A375 (cell line): ENCODE results near the gene AZU1. TPM values are rescaled to one million over a fixed set of nuclear protein-coding genes. Genes with fewer than 3 reads are reported as not detected.

Experiments used
- small RNA-seq: library from RNA; depleted of rRNA; stranded (forward); fragments of <200 nt; gene quantifications from one replicate; pipeline ENCODE3, GENCODE V24; 2014
- total RNA-seq: library from RNA; depleted of rRNA; stranded (reverse); fragments of >200 nt; shearing (Covaris generic); gene quantifications from 2 replicates; pipeline ENCODE4 v1.2.3, GENCODE V29; 2014; rRNA removed

Gene AZU1, protein sequence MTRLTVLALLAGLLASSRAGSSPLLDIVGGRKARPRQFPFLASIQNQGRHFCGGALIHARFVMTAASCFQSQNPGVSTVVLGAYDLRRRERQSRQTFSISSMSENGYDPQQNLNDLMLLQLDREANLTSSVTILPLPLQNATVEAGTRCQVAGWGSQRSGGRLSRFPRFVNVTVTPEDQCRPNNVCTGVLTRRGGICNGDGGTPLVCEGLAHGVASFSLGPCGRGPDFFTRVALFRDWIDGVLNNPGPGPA
- 0.45 TPM in 1 of 2 replicates, not detected in the other for total RNA-seq

DNA sequence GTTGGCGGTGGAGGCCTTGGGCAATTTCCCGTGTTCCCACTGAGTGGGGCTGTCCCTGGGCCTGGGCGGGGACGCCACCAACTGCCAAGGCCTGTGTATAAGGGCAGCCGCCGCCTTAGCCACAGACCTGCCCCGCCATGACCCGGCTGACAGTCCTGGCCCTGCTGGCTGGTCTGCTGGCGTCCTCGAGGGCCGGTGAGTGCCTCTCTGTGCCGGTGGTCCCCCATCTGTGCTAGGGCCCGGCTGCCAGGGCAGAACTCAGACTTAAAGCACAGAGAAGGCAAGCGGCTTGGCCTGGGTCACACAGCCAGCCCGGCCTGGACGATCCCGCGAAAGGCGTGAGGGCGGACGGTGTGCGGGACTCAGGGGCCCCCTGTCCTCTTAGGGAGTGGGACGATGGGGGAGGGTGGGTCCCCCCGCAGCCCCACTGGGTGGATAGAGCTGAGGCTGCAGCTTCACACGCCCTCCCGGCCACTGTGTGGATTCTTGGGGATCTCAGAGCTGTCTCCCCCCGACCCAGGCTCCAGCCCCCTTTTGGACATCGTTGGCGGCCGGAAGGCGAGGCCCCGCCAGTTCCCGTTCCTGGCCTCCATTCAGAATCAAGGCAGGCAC is at the start of gene AZU1:
AZU1 (plus strand) TSS at position 128 of the 612 bp plus-strand sequence; CDS start at position 138, 10 bp downstream.

DNA sequence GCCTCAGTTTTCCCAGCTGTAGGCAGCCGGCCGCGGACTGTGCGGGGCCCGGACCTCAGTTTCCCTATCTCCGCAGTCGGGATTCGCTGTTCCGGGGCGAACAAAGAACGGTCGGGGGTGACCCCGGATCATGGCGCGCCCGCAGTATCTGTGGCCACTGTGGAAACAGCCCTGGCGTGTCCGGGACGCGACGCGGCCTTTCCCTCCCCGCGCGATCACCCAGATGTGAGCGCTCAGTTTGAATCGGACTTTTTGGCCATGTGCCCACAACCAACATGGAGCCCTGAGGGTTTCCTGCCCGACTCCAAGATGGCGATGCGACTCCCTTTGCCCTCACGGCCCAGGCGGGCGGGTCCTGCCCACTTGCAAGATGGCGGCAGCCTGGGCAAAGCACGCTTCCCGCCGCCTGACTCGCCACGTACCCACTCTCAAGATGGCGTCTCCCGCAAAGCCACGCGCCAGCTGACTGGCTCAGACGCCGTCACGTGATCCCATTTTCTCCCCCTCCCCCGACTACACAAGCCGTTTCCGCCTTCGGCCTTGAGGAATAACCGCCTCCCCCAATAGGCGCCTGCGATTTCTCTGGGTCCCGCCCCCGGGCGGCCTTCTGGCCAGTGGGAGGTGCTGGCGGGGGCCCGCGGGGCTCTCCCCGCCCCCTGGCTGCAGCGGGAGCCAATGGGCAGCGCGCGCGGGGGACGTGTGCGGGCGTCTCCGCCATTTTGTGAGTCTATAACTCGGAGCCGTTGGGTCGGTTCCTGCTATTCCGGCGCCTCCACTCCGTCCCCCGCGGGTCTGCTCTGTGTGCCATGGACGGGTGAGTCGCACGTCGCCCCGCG is 30.7 kb upstream of the AZU1 start, which contains the start of gene PTBP1:
PTBP1 (plus strand) TSS at position 761 of the 836 bp plus-strand sequence; CDS start at position 807, 46 bp downstream.

DNA sequence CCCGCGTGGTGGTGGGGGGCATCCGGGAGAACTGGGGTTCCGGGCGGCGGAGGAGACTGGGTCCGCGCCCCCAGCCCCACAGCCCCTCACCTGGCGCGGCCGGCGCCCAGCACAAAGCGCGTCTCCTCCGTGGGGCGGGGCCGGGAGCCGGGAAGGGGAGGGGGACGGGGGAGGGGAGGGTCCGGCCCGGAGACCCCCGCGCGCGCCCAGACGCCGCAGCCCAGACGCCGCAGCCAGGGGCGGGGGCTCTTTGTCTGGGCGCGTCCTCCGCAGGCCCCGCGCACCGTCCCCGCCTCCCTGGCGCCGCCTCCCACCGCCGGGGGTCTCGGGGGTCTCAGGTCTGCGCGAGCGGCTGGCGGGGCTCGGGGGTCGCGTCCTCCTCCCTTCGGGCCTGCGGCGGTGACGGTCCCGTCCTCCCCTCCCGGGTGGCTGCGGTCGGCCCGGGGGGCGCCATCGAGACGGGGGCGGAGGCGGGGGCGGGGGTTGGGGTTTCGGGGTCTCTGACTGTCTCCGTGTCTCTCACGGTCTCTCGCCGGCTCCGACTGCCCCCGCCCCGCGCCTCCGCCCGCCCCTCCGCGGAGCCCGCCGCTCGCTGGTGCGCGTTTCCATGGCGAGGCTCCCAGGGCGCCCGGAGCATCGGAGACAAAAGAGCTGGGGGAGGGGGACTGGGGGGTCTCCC is 5.7 kb upstream of the AZU1 start, which contains the start of gene PLPPR3:
PLPPR3 (minus strand) TSS at position 131 of the 679 bp plus-strand sequence. CDS start 396 bp downstream, outside the sequence.

DNA sequence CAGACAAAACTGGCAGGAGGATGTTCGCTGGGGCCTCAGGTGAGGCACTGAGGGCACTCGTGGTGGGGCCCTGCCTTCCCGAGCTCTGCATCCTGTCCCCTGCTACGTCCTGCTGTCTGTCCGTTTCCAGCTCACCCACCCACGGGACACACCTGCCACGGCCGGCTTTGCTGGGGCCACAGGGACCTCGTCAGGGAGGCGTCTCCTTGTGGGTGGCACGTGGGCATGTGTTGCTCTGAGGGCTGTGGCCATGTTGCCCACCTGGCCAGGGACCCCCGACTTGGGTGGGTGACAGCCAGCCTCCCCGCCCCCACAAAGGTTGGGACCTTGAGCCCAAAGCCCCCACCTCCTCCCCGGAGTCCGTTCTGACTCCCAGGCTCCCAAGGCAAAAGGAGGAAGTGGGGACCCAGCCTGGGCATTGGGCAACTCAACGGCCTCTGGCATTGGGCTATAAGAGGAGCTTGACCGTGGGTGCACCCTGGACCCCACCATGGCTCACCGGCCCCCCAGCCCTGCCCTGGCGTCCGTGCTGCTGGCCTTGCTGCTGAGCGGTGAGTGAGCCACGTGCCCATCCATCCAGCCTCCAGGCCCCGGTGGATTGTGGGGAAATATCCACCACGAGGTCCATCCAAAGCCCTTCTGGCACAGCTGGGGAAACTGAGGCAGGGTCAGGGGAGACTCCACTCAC is 13.0 kb downstream of the AZU1 start, which contains the start of gene PRTN3:
PRTN3 (plus strand) TSS at position 481 of the 688 bp plus-strand sequence; CDS start at position 491, 10 bp downstream.

DNA sequence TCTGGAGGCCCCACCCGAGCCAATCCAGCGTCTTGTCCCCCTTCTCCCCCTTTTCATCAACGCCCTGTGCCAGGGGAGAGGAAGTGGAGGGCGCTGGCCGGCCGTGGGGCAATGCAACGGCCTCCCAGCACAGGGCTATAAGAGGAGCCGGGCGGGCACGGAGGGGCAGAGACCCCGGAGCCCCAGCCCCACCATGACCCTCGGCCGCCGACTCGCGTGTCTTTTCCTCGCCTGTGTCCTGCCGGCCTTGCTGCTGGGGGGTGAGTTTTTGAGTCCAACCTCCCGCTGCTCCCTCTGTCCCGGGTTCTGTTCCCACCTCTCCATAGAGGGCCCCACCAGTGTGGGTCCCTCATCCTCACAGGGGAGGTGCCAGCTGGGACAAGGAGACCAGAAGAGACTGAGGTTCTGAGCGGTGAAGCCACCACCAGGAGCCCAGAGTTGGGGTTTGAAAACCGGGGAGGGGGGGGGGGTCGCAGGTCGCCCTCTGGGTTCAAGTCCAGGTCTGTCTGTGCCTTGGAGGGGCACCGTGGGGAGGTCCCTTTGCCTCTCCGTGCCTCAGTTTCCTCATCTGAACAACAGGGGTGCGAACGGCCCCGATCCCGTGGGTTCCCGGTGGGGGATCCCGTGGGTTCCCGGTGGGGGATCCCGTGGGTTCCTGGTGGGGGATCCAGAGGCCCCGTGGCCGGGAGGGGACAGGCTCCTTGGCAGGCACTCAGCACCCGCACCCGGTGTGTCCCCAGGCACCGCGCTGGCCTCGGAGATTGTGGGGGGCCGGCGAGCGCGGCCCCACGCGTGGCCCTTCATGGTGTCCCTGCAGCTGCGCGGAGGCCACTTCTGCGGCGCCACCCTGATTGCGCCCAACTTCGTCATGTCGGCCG is 24.7 kb downstream of the AZU1 start, which contains the start of gene ELANE:
ELANE (plus strand) TSS at position 168 of the 878 bp plus-strand sequence; CDS start at position 194, 26 bp downstream.

DNA sequence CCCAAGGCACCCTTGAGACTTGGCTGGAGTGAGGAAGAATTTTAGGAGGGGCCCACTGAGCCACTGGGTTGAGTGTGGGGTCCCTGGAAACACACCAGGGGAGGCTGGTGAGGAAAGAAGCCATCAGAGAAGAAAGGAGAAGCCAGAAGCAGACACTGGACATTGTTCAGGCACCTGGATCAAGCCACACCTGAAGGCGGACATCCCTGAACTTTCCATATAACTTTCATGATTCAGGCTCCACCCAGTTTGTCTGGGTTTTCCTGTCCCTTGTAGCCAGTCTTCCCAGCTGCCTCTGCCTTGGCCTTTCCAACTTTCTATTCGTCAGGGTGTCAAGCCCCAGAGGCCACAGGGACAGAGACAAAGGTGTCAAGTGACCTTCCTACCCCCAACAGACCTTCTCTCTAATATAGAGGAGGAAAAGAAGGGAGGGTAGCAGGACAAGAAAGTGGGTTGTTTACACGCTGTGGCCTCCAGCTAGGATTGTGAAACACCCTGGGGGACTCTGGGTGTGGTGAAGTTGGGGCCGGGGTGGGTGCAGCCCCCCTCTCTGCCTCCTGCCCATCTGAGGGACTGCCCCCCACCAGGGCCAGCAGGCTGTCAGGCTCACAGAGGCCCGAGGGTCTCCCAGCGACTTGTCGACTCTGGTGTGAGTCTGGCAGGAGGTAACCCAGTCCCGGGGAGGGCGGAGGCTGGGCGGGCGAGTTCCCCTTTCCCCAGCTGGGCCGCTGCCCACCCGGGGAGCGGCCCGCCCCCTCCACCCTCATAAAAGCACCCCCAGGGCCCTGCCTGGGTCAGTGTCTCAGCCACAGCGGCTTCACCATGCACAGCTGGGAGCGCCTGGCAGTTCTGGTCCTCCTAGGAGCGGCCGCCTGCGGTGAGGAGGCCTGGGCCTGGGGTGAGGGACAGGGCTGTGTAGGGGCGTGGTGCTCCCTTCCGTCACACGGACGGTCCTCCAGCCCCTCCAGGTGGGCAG is 31.5 kb downstream of the AZU1 start, which contains the start of gene CFD:
CFD (plus strand) TSS at position 797 of the 976 bp plus-strand sequence; CDS start at position 823, 26 bp downstream.

Small RNA genes lying within 50 kb of the gene (small RNA-seq; reads per million reads assigned to genes)
- gene MIR3187, result not detected

Other genes with a start within 250 kb of the AZU1 start
- gene HCN2, start 238.0 kb upstream of the AZU1 start, total RNA-seq, result 0.45 and 0.75 TPM in 2 replicates
- 46.5 and 59.4 TPM in 2 replicates for gene POLRMT, start 194.3 kb upstream of the AZU1 start, total RNA-seq
- 0.91 and 1.0 TPM in 2 replicates for gene FGF22, start 188.0 kb upstream of the AZU1 start, total RNA-seq
- gene RNF126, start 164.6 kb upstream of the AZU1 start, total RNA-seq, result 91.1 and 92.3 TPM in 2 replicates
- gene FSTL3, start 151.4 kb upstream of the AZU1 start, total RNA-seq, result 71.8 and 87.6 TPM in 2 replicates
- gene PRSS57, start 132.4 kb upstream of the AZU1 start, total RNA-seq, result not detected in 2 replicates
- 4.7 and 5.1 TPM in 2 replicates for gene PALM, start 118.9 kb upstream of the AZU1 start, total RNA-seq
- gene MISP, start 76.7 kb upstream of the AZU1 start, total RNA-seq, result 4.4 and 5.9 TPM in 2 replicates
- 355 and 456 TPM in 2 replicates for gene PTBP1, start 30.4 kb upstream of the AZU1 start, total RNA-seq
- 0.03 TPM in 1 of 2 replicates, not detected in the other for gene PLPPR3, start 5.9 kb upstream of the AZU1 start, total RNA-seq
- not detected in 2 replicates for gene PRTN3, start 13.2 kb downstream of the AZU1 start, total RNA-seq
- 0.34 TPM in 1 of 2 replicates, not detected in the other for gene ELANE, start 24.5 kb downstream of the AZU1 start, total RNA-seq
- gene CFD, start 31.8 kb downstream of the AZU1 start, total RNA-seq, result 2.1 and 3.5 TPM in 2 replicates
- gene MED16, start 65.3 kb downstream of the AZU1 start, total RNA-seq, result 20.4 and 25.1 TPM in 2 replicates
- gene RNU6-9, start 65.6 kb downstream of the AZU1 start, total RNA-seq, result not detected in 2 replicates
- gene R3HDM4, start 85.4 kb downstream of the AZU1 start, total RNA-seq, result 24.9 and 26.8 TPM in 2 replicates
- gene KISS1R, start 89.5 kb downstream of the AZU1 start, total RNA-seq, result not detected in 2 replicates
- gene ARID3A, start 98.2 kb downstream of the AZU1 start, total RNA-seq, result 2.0 and 3.1 TPM in 2 replicates
- gene WDR18, start 156.5 kb downstream of the AZU1 start, total RNA-seq, result 136 and 158 TPM in 2 replicates
- not detected in 2 replicates for gene GRIN3B, start 172.6 kb downstream of the AZU1 start, total RNA-seq
- gene TMEM259, start 193.3 kb downstream of the AZU1 start, total RNA-seq, result 84.4 and 91.2 TPM in 2 replicates
- not detected in 2 replicates for gene RNU6-2, start 193.7 kb downstream of the AZU1 start, total RNA-seq
- gene CNN2, start 198.8 kb downstream of the AZU1 start, total RNA-seq, result 62.3 and 63.6 TPM in 2 replicates
- gene ABCA7, start 212.3 kb downstream of the AZU1 start, total RNA-seq, result 4.0 and 4.8 TPM in 2 replicates
- 9.0 and 12.4 TPM in 2 replicates for gene ARHGAP45, start 239.3 kb downstream of the AZU1 start, total RNA-seq